GM18858 (cell line): ENCODE results near the gene INSYN2B.

ENCODE experiments used
- ATAC-seq: cut with Tn5 transposase; IDR thresholded peaks from one replicate; pipeline ENCODE4 v1.9.1; 2021; ENCODE audit not compliant: unreplicated experiment

INSYN2B gene

GRCh38 chr5:169980418-169981053 lies at the start of gene INSYN2B:
Gene INSYN2B, minus strand, starts transcription at chr5:169980495. Its CDS starts 96,597 bp downstream, at chr5:169883898.
- no peak for ATAC-seq

GRCh38 chr5:170028124-170028523 lies 47.8 kb upstream of the INSYN2B start:
- ATAC-seq, result no peak

- ATAC-seq, result no peak
Observed at GRCh38 chr5:170025853-170026252, 45.6 kb upstream of the INSYN2B start.

- no peak for ATAC-seq
Observed at GRCh38 chr5:170021506-170021905, 41.2 kb upstream of the INSYN2B start.

GRCh38 chr5:170020423-170020822 lies 40.1 kb upstream of the INSYN2B start:
- no peak for ATAC-seq

- no peak for ATAC-seq
Observed at GRCh38 chr5:170012622-170013021, 32.3 kb upstream of the INSYN2B start.

- ATAC-seq, result no peak
Observed at GRCh38 chr5:170011751-170012150, 31.5 kb upstream of the INSYN2B start.

- ATAC-seq, result no peak
Observed at GRCh38 chr5:170010595-170010994, 30.3 kb upstream of the INSYN2B start.

- no peak for ATAC-seq
Observed at GRCh38 chr5:170008376-170008775, 28.1 kb upstream of the INSYN2B start.

GRCh38 chr5:170006021-170006420 lies 25.7 kb upstream of the INSYN2B start:
- ATAC-seq, result no peak

GRCh38 chr5:170000155-170000554 lies 19.9 kb upstream of the INSYN2B start:
- no peak for ATAC-seq

- ATAC-seq, result no peak
Observed at GRCh38 chr5:169999621-170000020, 19.3 kb upstream of the INSYN2B start.

GRCh38 chr5:169997798-169998197 lies 17.5 kb upstream of the INSYN2B start:
- no peak for ATAC-seq

GRCh38 chr5:169993485-169993790 lies 13.1 kb upstream of the INSYN2B start:
- ATAC-seq, result no peak

GRCh38 chr5:169992789-169993484 lies 12.6 kb upstream of the INSYN2B start:
- no peak for ATAC-seq

GRCh38 chr5:169991115-169991869 lies 11.0 kb upstream of the INSYN2B start:
- ATAC-seq, result no peak

- no peak for ATAC-seq
Observed at GRCh38 chr5:169989365-169989764, 9.1 kb upstream of the INSYN2B start.

GRCh38 chr5:169988947-169989346 lies 8.7 kb upstream of the INSYN2B start:
- ATAC-seq, result no peak

- no peak for ATAC-seq
Observed at GRCh38 chr5:169988206-169988605, 7.9 kb upstream of the INSYN2B start.

- no peak for ATAC-seq
Observed at GRCh38 chr5:169979871-169980270, 424 bp downstream of the INSYN2B start.

GRCh38 chr5:169978714-169979113 lies 1.6 kb downstream of the INSYN2B start:
- no peak for ATAC-seq

- no peak for ATAC-seq
Observed at GRCh38 chr5:169974121-169974770, 6.0 kb downstream of the INSYN2B start.
